ENCODE measurements around the gene DDX39B. TPM values are rescaled to one million over a fixed set of nuclear protein-coding genes. Genes with fewer than 3 reads are reported as not detected.

DDX39B gene
- total RNA-seq, 1 donor from 2014 or later, result 230 TPM

DNA sequence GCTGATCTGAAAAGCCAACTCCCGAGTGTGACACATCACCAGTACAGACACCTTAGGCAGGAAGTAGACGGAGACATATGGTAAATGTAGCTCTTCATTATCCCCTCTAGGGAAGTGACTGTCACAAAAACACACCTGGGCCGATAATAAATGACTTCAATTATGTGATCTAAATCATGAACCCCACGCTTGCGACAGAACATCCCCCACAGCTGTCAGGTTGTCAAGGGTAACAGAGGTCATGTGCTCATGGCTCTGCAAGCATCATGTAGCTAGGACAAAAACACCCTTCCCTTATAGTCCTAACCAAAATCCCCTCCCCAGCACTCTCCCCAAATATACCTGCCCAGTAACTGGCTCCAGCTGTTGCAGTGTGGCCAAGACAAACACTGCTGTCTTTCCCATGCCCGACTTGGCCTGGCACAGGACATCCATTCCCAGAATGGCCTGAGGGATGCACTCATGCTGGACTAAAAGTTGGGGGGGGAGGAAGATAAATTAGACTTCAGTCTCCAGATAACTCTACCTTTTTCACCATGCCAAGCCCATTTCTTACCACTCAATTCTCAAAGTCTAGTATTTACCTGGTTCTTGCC, 2.9 kb downstream of the DDX39B start:
- H3K4me1 Mint-ChIP-seq (ENCODE audit: low read depth), result peaks cover 40% of the 10 kb centered on the region

GRCh38 chr6:31535538-31536324, 6.1 kb downstream of the DDX39B start:
- Mint-ChIP-seq H3K4me1 (ENCODE audit: low read depth) (peaks cover 29% of the 10 kb centered on the region), H3K9me3 (ENCODE audit: low read depth) (no peaks in the 10 kb centered on the region), H3K36me3 (ENCODE audit: low read depth) (peaks cover 65% of the 10 kb centered on the region), H3K27me3 (ENCODE audit: low read depth) (no peaks in the 10 kb centered on the region), H3K4me3 (ENCODE audit: unreplicated experiment) (no peak overlapping the region), H3K27ac (ENCODE audit: unreplicated experiment) (no peak overlapping the region)
- no peak for DNase-seq (ENCODE audit: low spot score)
- no peak for TF ChIP-seq CTCF (IDR thresholded peaks at IDR 0.05)

More for the DNA sequence above, 2.9 kb downstream of the DDX39B start:
- TF ChIP-seq CTCF (IDR thresholded peaks at IDR 0.05), result no peak
- no peaks in the 10 kb centered on the region for H3K27me3 Mint-ChIP-seq (ENCODE audit: low read depth)
- peak overlapping the region; percentile 76 for H3K27ac Mint-ChIP-seq (ENCODE audit: unreplicated experiment)
- H3K9me3 Mint-ChIP-seq (ENCODE audit: low read depth), result no peaks in the 10 kb centered on the region
- peaks cover 48% of the 10 kb centered on the region for H3K36me3 Mint-ChIP-seq (ENCODE audit: low read depth)
- no peak for DNase-seq (ENCODE audit: low spot score)
- H3K4me3 Mint-ChIP-seq (ENCODE audit: unreplicated experiment), result peak overlapping the region; percentile 96

DNA sequence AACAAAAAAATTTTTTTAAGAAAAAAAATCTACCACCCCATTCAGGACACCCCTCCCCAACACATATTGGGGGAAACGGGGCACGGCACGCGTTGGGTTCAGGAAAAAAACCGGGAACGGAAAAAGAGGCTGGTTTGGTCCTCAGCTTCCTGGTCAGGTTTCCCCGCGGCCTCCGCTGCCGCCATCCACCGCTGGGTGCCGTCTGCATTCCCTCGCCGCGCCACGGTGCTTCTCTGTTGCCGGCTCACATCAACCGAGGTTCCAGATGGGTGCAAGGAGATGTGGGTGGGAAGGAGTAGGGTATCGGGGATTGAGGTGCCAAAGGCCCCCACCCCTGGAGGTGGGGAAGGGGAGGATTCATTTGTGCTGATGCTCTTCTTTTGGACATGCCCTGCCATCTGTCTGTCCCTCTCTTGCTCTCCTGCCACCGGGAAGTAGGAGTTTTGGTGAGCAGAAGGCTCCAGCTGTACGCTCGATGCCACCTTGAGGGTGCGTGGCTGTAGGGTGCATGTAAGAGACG, 7.2 kb downstream of the DDX39B start:
- Mint-ChIP-seq H3K27me3 (ENCODE audit: low read depth) (no peaks in the 10 kb centered on the region), H3K4me1 (ENCODE audit: low read depth) (peaks cover 18% of the 10 kb centered on the region), H3K36me3 (ENCODE audit: low read depth) (peaks cover 66% of the 10 kb centered on the region), H3K4me3 (ENCODE audit: unreplicated experiment) (no peak overlapping the region), H3K9me3 (ENCODE audit: low read depth) (no peaks in the 10 kb centered on the region), H3K27ac (ENCODE audit: unreplicated experiment) (no peak overlapping the region)
- no peak for DNase-seq (ENCODE audit: low spot score)
- no peak for TF ChIP-seq CTCF (IDR thresholded peaks at IDR 0.05)

- Mint-ChIP-seq H3K9me3 (ENCODE audit: low read depth) (no peaks in the 10 kb centered on the region), H3K27ac (ENCODE audit: unreplicated experiment) (no peak overlapping the region), H3K27me3 (ENCODE audit: low read depth) (no peaks in the 10 kb centered on the region), H3K36me3 (ENCODE audit: low read depth) (peaks cover 61% of the 10 kb centered on the region), H3K4me1 (ENCODE audit: low read depth) (peaks cover 12% of the 10 kb centered on the region), H3K4me3 (ENCODE audit: unreplicated experiment) (no peak overlapping the region)
- no peak for DNase-seq (ENCODE audit: low spot score)
- TF ChIP-seq CTCF (IDR thresholded peaks at IDR 0.05), result no peak
Observed at GRCh38 chr6:31534011-31534410, 7.8 kb downstream of the DDX39B start.

- Mint-ChIP-seq H3K27me3 (ENCODE audit: low read depth) (no peaks in the 10 kb centered on the region), H3K4me3 (ENCODE audit: unreplicated experiment) (no peak overlapping the region), H3K4me1 (ENCODE audit: low read depth) (peaks cover 6% of the 10 kb centered on the region), H3K27ac (ENCODE audit: unreplicated experiment) (no peak overlapping the region), H3K36me3 (ENCODE audit: low read depth) (peaks cover 55% of the 10 kb centered on the region), H3K9me3 (ENCODE audit: low read depth) (no peaks in the 10 kb centered on the region)
- no peak for TF ChIP-seq CTCF (IDR thresholded peaks at IDR 0.05)
- no peak for DNase-seq (ENCODE audit: low spot score)
Observed at GRCh38 chr6:31533455-31533841, 8.4 kb downstream of the DDX39B start.

Data from chondrocyte (in vitro differentiated cells).